Measurements from ENCODE around the gene DOK7.

DNA sequence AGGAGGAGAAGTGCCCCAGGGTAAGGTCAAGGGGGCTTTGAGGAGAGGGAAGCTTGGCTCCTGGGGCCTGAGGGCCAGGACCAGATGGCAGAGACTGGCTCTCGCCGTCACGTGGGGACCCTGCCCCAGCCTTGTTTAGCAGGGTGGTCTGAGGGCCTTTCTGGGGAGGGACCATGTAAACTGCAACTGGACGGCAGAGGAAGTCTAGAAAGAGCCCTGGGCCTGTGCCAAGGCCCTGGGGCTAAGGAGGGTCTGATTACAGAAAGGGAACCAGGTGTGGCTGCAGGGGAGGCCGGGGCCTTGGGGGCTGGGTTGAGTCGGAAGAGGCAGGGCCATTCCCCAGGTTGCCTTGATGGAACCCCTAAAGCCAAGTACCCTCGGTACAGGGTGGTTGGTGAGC lies 23.1 kb upstream of the DOK7 start:
- TF ChIP-seq SUZ12 (IDR thresholded peaks at IDR 0.05; ENCODE audit: extremely low read depth, insufficient read depth, insufficient read length) (no peak), ZNF274 (IDR thresholded peaks at IDR 0.05; ENCODE audit: low read depth, low read length) (no peak)
